Measurements from ENCODE around the gene TCF7L2.
A peak's percentile ranks its signal among the peaks of the same experiment; 100 is the strongest.

The TCF7L2 gene

GRCh38 chr10:112949875-112950507 lies at the start of gene TCF7L2:
TSS of gene TCF7L2 (plus strand) at chr10:112950247. CDS start at chr10:112950757, 510 bp downstream.
- DNase-seq = peak; percentile 66

- no peak for DNase-seq
Observed at GRCh38 chr10:112902730-112903129, 47.3 kb upstream of the TCF7L2 start.

GRCh38 chr10:112904000-112904399 lies 46.0 kb upstream of the TCF7L2 start:
- no peak for DNase-seq

GRCh38 chr10:112906945-112907344 lies 43.1 kb upstream of the TCF7L2 start:
- DNase-seq = no peak

- DNase-seq = no peak
Observed at GRCh38 chr10:112907893-112908292, 42.2 kb upstream of the TCF7L2 start.

- DNase-seq = no peak
Observed at GRCh38 chr10:112911206-112911605, 38.8 kb upstream of the TCF7L2 start.

GRCh38 chr10:112912410-112912928 lies 37.6 kb upstream of the TCF7L2 start:
- DNase-seq = no peak

- DNase-seq = no peak
Observed at GRCh38 chr10:112913255-112913654, 36.8 kb upstream of the TCF7L2 start.

GRCh38 chr10:112913661-112914287 lies 36.3 kb upstream of the TCF7L2 start:
- DNase-seq = no peak

GRCh38 chr10:112914288-112914952 lies 35.6 kb upstream of the TCF7L2 start:
- DNase-seq = no peak

- no peak for DNase-seq
Observed at GRCh38 chr10:112915590-112916572, 34.2 kb upstream of the TCF7L2 start.

GRCh38 chr10:112917681-112918080 lies 32.4 kb upstream of the TCF7L2 start:
- no peak for DNase-seq

- DNase-seq = no peak
Observed at GRCh38 chr10:112918771-112919170, 31.3 kb upstream of the TCF7L2 start.

- no peak for DNase-seq
Observed at GRCh38 chr10:112919721-112920120, 30.3 kb upstream of the TCF7L2 start.

- no peak for DNase-seq
Observed at GRCh38 chr10:112926906-112927688, 22.9 kb upstream of the TCF7L2 start.

GRCh38 chr10:112927980-112928379 lies 22.1 kb upstream of the TCF7L2 start:
- DNase-seq = no peak

GRCh38 chr10:112932658-112933057 lies 17.4 kb upstream of the TCF7L2 start:
- no peak for DNase-seq

- no peak for DNase-seq
Observed at GRCh38 chr10:112934193-112934592, 15.9 kb upstream of the TCF7L2 start.

- no peak for DNase-seq
Observed at GRCh38 chr10:112938808-112939482, 11.1 kb upstream of the TCF7L2 start.

GRCh38 chr10:112945811-112946210 lies 4.2 kb upstream of the TCF7L2 start:
- no peak for DNase-seq

- DNase-seq = no peak
Observed at GRCh38 chr10:112946649-112947048, 3.4 kb upstream of the TCF7L2 start.
